ENCODE results near the gene RELT.

RELT gene

DNA sequence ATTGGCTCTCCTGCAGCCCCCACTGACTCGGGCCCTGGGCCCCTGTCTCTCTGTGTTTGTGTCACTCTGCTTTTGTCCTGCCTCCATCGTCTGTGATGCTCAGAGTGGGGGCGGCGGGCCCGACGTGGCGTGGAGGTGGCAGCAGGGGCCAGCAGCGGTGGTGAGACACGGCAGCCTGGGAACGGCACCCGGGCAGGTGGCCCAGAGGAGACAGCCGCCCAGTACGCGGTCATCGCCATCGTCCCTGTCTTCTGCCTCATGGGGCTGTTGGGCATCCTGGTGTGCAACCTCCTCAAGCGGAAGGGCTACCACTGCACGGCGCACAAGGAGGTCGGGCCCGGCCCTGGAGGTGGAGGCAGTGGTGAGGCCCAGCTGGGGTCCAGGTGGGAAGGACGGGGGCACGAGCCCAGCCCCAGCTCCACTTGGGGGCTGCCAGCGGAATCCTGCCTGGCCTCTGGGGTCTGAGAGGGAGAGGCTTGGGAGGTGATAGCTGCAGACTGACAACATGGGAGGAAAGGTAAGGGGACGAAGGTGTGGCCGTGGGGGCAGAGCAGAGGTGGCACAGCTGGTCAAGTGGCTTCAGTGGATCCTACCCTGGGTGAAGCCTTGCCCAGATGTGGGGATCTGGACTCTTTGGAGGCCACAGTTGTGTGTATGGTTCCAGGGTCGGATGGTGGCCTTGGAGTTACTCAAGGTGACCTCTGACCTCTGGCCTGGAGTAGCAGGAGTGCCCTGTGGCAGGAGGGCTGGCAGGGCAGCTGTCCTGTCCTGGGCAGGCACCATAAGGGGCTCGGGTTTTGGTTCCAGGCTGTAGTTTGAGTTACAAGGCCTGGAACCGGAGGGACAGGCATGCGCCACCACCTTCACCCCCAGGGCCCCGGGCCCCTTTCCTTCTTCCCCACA lies 16.2 kb downstream of the RELT start:
- no peak for DNase-seq

DNA sequence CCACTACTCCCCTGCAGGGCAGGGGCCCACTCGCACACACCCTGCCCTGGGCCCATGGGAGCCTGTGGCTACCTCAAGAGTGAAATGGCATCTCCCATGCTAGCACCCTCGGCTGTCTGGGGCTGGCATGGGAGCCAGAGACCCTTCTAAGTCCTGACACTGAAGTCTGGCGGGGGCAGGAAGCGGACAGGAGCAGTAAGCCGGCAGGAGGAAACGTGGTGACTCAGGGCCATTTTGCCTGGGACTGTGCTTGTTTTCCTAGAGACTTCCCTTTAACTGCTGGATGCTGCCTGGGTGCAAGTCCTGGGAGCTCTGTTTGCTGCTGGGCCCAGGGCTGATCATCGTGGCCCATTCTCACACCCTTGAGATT lies 16.8 kb downstream of the RELT start:
- DNase-seq, result no peak

DNA sequence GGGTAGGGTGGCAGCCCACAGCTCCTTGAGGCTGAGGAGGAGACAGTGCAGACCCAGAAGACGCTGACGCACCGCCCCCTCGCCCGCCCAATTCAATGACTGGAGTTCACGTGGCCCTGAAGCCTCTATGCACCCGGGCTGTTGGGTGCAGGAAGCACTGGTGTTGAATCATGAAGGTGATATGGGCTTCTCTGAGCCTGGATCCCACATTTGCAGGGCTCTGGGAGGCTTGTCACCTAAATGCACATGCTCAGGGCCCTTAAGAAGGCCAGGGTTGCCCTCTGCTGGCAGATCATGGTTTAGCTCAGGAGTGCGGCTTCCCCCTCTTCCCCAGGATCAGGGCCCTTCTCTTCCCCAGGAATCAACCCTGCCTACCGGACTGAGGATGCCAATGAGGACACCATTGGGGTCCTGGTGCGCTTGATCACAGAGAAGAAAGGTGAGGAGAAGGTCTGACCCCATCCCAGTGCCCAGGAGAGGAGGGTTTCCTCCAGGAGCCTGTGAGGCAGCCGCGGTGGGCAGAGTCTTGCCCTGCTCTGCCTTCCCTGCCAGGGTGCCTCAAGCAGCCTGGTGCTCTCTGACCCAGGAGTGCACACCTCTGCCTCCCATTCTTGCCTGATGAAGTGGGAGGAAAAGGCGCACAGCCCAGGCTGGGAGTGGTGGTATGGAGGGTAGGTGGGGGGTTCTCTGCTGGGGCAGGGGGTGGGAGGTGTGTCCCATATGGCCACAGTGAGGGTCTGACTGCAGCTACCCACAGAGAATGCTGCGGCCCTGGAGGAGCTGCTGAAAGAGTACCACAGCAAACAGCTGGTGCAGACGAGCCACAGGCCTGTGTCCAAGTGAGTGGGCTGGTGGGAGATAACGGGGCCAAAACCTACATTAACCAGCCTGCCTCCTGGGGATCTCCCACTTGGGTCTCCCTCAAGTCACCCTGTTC lies 17.5 kb downstream of the RELT start:
- DNase-seq, result peak; percentile 78

DNA sequence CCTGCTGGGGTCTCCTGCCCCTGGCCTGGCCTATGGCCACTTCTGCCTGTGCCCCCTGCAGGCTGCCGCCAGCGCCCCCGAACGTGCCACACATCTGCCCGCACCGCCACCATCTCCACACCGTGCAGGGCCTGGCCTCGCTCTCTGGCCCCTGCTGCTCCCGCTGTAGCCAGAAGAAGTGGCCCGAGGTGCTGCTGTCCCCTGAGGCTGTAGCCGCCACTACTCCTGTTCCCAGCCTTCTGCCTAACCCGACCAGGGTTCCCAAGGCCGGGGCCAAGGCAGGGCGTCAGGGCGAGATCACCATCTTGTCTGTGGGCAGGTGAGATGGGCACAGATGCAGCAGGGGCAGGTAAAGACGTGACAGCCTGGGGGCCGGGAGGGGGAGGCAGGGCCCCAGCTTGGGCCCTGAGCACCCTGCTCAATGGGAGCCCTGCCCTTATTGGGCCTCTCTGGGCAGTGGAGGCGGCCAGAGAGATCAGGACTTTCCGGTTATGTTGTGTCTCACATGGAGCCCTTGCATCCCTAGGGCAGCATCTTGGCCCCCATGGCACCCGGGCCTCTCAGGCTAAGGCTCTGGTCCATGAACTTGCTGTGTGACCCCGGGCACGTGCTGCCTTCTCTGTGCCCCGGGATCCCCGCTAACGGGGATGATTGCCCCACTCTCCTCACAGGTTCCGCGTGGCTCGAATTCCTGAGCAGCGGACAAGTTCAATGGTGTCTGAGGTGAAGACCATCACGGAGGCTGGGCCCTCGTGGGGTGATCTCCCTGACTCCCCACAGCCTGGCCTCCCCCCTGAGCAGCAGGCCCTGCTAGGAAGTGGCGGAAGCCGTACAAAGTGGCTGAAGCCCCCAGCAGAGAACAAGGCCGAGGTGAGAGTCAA lies 18.5 kb downstream of the RELT start:
- no peak for DNase-seq

DNA sequence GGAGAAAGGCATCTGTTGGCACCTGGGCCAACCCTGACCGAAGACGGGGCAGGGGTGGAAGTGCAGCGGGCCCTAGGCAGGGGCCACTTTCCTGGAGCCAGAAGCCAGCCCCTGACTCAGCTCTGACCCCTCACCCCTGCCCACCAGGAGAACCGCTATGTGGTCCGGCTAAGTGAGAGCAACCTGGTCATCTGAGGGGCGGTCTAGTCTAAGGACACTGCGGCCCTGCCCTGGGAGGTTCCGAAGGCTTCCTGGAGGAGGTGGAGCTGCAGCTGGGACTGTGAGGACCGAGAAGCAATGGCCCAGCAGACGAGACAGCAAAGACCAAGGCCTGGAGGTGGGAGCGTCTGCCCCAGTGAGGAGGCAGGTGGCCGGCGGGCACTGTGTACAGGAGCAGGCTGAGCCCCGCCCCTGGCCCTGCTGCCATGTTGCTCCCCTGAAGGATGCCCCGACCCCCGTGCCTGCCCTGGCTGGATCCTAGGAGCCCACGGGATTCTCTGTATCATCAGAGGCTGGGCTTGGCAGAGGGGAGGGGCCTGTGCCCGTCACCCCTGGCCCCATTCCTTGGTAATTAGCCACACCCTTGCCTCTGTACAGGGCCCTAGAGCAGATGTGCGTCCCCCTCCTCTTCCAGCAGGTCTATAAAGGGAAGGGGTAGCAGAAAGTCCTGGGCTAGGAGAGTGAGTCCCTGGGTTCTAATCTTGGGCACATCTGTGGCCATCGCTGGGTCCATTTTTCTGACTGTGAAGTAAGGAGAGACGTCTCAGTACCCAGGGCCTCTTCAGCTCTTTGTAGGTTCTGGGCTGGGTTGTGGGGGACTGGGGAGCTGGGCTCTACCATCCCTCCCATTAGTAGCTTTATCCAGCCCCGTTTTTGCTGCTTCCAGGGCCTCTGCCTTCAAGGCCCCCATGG lies 19.4 kb downstream of the RELT start:
- DNase-seq, result no peak

DNA sequence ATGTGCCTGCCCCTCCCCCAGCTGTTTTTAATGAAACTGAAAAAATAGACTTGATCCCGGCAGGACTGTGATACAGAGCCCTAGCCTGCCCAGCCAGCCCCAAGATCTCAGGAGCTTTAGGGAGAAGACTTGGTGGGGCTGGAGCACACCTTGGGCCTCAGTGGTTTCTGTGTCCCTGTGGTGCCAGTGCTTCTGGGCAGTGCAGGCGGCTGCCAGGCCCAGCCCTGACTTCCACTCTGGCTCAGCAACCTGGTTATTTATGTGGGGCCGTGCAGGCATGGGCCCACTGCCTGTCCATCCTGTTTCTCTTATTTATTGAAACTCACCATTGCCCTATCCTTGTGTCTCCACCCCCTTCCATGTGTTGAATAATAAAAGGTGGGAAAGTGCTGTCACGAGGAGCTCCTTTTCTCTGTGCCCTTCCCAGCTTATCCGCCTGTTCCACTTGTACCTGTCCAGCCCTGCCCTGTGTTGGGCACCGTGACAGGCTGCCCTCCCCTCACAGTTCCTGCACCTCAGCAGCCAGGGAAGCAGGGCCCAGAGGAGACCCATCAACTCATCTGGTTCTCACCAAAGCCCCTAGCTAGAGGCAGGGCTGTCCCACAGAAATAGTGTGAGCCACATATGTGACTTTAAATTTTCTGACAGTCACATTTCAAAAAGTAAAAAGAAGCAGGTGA lies 20.2 kb downstream of the RELT start:
- no peak for DNase-seq

DNA sequence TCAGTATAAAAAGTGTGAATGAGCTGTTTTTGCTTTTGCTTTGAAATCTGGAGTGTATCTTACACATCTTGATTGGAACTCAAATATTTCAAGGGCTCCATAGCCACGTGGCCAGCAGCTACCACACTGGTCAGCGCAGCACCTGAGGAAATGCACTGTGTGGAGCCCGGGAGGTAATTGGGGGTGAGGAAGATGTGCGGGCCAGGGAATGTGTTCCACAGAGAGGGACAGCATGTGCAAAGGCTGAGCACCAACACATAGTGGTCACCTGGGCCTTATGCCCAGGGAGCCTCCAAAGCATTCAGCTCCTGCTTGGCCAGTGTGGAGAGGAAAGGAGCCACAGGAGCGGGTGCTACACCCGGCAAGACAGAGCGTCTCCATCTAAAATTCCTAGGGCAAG lies 20.8 kb downstream of the RELT start:
- no peak for DNase-seq

DNA sequence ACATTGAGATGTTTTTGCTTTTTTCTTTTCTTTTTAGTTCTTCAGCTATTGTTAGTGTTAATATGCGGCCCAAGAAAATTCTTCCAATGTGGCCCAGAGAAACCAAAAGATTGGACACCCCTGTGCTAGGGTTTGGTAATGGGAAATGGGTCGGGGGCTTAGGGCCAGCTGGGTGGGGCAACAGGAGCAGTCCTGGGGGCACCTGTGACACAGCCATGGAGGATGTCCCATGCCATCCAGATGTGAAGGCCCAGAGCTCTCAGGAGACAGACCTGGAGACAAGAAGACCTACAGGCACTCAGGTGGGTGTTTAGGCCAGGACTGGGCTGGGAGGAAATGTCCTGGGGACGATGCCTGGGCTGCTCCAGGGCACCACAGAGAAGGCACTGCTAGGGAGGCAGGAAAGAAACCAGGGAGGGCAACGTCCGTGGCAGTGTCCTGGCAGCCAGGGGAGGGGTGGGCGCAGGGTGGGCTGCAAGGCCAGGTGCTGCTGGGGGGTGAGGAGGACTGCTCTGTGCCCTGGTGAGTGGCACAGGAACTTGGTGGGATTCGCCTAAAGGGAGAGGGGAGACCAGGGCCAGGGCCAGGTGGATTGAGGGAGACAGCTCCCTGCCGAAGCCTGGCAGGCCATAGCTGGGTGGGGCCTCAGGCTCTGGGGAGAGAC lies 21.4 kb downstream of the RELT start:
- no peak for DNase-seq

DNA sequence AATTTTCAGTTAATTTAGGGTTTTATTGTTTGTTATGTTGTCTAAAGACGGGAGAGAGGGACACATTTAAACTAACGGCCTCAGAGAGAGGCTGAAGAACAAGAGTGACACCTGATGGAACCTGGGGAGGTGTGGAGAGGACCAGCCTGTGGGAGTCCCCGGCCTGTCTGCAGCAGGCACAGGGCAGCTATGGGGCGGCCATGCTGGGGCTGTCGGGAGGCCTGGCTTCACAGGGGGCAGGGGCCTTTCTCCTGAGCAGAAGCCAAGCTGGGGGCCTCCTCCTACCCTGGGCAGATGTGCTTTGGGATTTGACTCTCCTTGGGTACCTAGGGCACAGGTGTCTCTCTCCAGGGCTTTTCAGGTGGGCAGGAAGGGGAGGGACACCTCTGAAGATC lies 21.9 kb downstream of the RELT start:
- DNase-seq, result no peak

DNA sequence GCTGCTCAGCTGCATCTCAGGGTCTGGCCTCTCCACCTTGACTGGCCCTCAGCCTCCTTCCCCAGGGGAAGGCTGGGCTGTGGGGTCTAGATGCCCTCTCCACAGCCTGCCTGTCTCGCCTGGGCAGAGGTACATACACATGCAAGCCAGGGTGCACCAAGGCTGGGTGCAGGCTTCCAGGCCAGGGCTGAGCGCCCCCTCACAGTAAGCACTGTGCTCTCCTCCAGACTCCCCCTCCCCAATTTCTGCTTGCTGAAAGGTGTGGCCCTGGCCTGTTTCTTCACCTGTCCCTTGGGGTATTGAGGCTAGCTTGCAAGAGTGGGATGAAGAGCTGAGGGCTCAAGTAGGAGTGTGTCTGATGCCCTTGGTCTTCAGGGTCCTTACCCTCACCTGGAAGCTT lies 22.5 kb downstream of the RELT start:
- DNase-seq, result no peak

DNA sequence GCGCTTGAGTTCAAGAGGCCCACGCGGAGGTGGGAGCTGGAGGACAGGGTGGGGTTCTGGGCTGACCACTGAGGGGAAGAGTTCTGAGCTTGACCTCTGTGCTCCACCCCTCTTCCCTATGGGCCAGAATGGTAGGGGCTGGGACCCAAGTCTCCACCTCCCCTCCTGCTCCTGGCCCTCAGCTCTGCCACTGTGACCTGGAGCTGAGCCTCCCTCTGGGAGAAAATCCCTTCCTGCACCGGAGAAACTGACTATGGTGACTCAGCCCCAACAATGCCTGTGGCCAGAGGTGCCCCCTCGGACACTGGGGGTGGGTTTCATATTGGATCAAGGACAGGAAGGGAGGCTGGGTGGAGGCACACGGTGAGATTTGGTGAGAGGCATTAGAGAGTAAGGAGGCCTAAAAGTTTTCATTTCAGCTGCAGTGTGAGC lies 23.0 kb downstream of the RELT start:
- peak; percentile 43 for DNase-seq

DNA sequence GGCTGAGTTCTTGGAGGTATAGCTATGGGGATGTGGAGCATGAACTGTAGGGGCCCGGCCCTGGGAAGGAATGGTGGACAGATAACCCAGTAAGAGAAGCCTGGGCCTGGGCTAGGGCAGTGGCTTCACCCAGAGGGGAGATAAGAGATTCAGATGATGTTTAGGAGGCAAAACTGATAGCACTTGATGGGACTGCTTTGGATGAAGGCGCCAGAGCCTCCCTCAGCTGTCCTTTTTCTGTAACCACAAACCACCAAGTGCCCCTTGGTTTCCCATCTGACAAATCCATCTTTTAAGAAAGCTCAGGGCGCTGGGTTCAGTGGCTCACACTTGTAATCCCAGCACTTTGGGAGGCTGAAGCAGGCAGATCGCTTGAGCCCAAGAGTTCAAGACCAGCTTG lies 23.4 kb downstream of the RELT start:
- no peak for DNase-seq

DNA sequence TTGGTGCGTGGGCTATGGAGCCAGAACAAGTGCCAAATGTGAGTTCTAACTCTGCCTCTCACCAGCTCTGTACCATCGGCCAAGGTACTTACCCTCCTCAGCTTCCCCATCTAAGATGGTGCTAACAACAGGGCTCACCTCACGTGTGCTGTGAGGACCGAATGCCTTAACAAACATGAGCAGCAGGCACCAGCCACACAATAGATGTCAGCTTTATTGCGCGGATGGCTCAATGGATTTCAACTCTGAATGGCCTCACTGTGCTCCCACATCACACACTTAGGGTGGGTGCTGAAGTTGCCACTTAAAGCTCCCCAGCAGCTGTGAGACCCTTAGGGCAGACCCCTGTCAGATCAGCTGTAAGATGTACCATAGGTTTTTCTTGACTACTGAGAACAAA lies 24.1 kb downstream of the RELT start:
- no peak for DNase-seq

DNA sequence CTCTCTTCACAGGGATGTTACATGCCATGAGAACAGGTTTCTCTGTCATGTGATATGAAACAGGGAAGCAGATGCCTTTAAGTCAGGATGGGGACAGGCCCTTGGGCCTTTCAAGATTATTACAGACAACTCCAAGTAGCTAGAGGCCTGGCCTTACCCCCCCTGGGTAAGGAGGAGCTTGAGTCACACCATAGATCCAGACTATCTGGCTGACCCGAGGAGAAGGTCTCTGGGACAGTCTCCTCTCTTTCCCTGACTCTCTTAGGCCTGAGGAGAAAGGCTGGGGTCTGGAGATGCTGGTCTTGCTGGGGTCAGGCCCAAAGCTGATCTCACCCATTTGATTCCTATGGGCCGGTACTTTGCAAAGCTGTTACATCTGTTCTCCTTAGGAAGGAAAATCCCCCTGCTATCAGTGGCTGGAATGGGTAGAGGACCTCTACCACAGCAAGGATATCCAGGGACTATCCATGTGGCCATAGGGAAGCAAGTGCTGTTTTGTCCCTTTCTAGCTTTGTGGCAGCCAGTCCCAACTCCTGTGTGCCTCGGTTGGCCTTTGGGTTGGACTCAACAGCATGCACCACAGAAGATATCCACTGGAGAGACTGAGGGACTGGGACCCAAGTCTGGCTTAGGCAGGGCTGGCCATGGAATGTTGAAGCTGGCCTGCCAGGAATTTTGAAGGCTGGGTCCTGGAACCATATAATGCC lies 25.2 kb downstream of the RELT start:
- DNase-seq, result no peak

DNA sequence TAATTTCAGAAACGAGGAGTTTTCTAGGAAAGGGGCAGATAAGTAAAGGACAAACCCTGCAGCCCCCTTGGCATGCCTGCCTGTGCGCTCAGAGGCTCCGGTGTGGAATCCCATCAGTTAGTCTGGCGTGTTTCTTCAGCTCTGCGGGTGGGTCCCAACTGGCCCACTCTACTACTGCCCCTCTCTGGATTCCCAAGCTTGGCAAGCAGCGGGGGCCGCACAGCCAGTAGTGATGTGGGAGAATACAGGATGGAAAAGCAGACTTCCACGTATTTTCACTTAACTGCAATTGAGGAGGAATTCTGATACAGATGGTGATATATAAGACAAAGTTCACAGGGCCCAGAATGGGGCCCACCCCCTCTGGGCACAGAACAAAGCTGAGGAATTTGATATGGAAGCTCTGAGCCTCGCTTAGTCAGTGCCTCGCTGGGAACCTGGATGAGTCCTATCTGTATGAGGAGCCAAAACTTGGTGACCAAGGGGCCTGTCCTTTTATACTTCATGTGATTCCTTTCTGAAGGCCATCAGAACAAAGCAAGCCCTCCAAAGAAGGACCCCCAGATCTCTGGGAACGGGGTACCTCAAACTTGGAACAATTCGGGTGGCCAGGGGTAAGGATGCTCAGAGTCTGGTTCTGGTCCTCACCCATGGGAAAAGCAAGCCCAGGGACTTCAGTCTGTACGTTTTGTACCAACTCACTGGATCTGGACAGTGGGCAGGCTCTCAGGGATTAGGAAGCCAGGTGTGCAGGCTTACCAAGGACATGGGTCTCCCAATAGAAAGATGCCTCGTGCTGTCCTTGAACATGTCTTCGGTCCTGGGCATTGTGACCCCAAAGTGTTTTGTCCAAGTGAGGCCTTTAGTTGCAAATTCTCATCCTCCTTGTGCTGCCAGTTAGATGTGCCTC lies 26.0 kb downstream of the RELT start:
- DNase-seq, result no peak

DNA sequence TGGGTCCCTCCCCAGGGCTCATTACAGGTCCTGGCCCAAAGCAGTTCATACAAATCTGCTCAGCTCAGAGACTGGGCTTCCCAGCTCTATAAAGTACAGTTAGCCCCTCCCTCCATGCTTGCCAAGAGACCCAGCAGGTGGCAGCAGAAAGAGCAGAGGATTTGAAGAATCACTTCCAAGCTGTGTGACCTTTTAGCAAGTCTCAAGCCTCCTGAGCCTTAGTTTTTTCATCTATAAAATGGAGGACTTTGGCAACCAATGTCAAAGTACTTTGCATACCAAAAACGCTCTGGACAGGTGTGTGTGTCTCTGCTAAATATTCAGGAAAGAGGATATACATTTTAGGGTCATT lies 26.6 kb downstream of the RELT start:
- peak; percentile 47 for DNase-seq

DNA sequence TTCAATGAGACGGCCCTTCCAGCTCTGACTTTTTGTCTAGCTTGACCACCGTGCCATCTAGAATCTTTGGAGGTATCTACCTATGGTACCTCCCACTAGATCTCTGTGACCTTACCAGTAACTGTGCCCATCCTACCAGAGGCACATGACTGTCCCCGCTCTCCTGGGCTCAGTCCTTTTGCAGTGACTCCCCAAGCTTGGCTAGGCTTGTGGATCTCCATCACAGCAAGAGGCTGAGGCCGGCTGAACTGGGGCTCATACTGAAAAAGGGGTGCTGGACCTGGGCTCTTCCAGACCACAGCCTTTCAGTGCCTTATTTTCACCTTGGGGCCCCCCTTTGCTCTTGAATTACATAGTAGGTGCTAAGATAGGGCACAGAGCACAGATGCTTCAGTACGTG lies 27.3 kb downstream of the RELT start:
- DNase-seq, result no peak

DNA sequence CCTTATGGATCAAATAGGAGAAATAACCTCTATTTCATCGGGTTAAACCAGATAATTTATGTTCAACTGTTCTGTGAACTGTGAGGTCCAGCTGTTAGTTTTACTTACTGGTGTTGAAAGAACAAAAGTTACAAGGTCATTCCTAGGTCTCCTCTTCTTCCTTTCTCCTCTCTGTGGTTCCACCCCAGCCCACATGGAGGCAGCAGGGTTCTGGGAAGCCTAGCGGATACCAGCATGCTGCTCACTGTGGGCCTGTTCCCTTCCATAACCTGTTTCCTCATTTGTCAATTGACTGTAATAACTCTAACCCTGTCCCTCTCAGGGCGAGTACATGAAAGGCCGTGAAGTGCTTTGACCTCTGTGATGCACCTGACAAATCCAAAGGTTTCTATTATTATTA lies 27.8 kb downstream of the RELT start:
- DNase-seq, result peak; percentile 75
